Adrenal gland (tissue), 12 donors: ENCODE measurements around the gene STK24. TPM values are rescaled to one million over a fixed set of nuclear protein-coding genes. Genes with fewer than 3 reads are reported as not detected.

Experiments used
- DNase-seq, 7 donors: peaks; one replicate each; pipeline ENCODE4 v3.0.0-alpha.2; 2019 to 2020
- H3K27ac ChIP-seq, 5 donors: fragments of 200-600 bp; sonication (generic) in 4 of 5; 1 replicate in 3 of 5; 2 replicates in 2 of 5; pipeline versions ENCODE4 v1.5.1 to v1.8.0; 2016 to 2020; ENCODE audit warnings: mild to moderate bottlenecking in 1 of 5
- H3K27me3 ChIP-seq: fragments of 200-600 bp; 2 replicates; pipeline ENCODE4 v1.8.0; 2021
- H3K36me3 ChIP-seq, 2 donors: fragments of 200-600 bp; replicated peaks in 1 of 2; 1 replicate in 1 of 2; 2 replicates in 1 of 2; pipeline versions ENCODE4 v1.5.1 to v1.8.0; 2018 to 2022
- H3K4me1 ChIP-seq, 2 donors: fragments of 200-600 bp; replicated peaks in 1 of 2; 1 replicate in 1 of 2; 2 replicates in 1 of 2; pipeline versions ENCODE4 v1.5.1 to v1.8.0; 2018 to 2021
- H3K4me3 ChIP-seq, 4 donors: fragments of 200-600 bp; sonication (generic) in 3 of 4; one replicate each; pipeline ENCODE4 v1.5.1; 2016 to 2018
- H3K9me3 ChIP-seq, 3 donors: fragments of 200-600 bp; sonication (generic) in 1 of 3; replicated peaks in 1 of 3; 1 replicate in 2 of 3; 2 replicates in 1 of 3; pipeline versions ENCODE4 v1.5.1 to v1.8.0; 2016 to 2021
- POLR2A ChIP-seq, 2 donors: fragments of 450-650 bp; IDR thresholded peaks; one replicate each; pipeline ENCODE4 v1.6.1; 2017; ENCODE audit warnings: antibody characterized with exemption in 2 of 2, mild to moderate bottlenecking in 2 of 2, moderate library complexity in 1 of 2
- WGBS, 4 donors: extraction: QIAGEN DNeasy Blood & Tissue Kit in 2 of 4; methylation state at CpG; one replicate each; pipeline versions ENCODE4 v1.1.5 to v1.1.7; 2013 to 2017; 5-methylcytosine and 5-hydroxymethylcytosine counted together
- intact Hi-C, 2 donors: fragments of 100-400 bp; cut with DNase I; formaldehyde crosslinking; loops; one replicate each; pipeline versions ENCODE4 v1.14.1 to v1.15.0; 2022 to 2023
- polyA plus RNA-seq, 3 donors: library from polyadenylated mRNA; stranded (reverse); fragments of 200-250 nt in 2 of 3; fragments of 350-450 nt in 1 of 3; fragmentation: Illumina TruSeq in 1 of 3; extraction: RNeasy Lipid Tissue Mini Kit (QIAGEN cat#74804) in 1 of 3; gene quantifications; one replicate each; pipeline ENCODE4 v1.2.3, GENCODE V29; 2013 to 2014
- total RNA-seq, 9 donors: library from RNA; depleted of rRNA in 4 of 9; stranded (reverse); fragments of >200 nt in 4 of 9; fragments of 120-200 nt in 1 of 9; fragmentation: NEBNext Ultra II Directional in 1 of 9; extraction: Animal tissue kit (Norgen Biotek cat#: 25700) in 1 of 9; gene quantifications; one replicate each; pipeline versions ENCODE4 v1.1.0 to v1.2.4, GENCODE V29; 2013 to 2023
- TF ChIP-seq, protein P1 (sequence below), 6 experiments: fragments of 450-650 bp in 4 of 6; fragments of 200-600 bp in 2 of 6; sonication (generic) in 1 of 6; IDR thresholded peaks; 1 replicate in 5 of 6; 2 replicates in 1 of 6; pipeline versions ENCODE4 v1.5.1 to v1.8.0; 2016 to 2021; ENCODE audit warnings: antibody characterized with exemption in 6 of 6, mild to moderate bottlenecking in 2 of 6, moderate library complexity in 1 of 6
- donor health status: healthy with polysubstance abuse.
- donor health status: Bipolar disorder and iron deficiency.
- donor health status: DM: yes; HTN: yes; CAD: no.
- donor health status: DM: no; HTN: no; CAD: no.
- donor health status: DM: no; HTN: no; CAD: no.
- donor health status: DM: yes; HTN: yes; CAD: no.

STK24 gene
- total and polyA plus RNA-seq, 12 donors, result 17.7 to 72.2 (median 56.0) TPM

DNA sequence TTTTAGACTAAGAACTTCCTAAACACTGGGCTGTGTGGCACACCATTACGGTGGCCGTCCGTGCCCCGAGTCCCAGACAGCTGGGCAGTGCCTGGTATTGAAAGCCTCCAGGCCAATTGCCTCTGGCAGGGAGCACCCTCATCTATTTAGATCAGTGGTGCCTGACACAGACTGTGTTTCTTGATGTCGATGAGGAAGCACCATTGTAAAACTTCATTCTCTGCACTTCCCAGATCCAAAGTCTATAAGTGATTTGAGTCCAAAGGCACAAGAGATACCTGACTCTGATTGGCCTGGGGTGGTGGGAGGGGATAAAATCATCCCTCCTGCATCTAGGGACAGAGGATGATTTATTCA, 8.5 kb upstream of the STK24 start:
- Histone ChIP-seq H3K27ac (no peak overlapping the region), H3K36me3 (no peaks in the 10 kb centered on the region), H3K9me3 (no peaks in the 10 kb centered on the region), H3K27me3 (no peaks in the 10 kb centered on the region), H3K4me1 (peaks cover 0 to 4% of the 10 kb centered on the region in 2 donors), H3K4me3 (no peak overlapping the region)
- TF ChIP-seq, protein P1, sequence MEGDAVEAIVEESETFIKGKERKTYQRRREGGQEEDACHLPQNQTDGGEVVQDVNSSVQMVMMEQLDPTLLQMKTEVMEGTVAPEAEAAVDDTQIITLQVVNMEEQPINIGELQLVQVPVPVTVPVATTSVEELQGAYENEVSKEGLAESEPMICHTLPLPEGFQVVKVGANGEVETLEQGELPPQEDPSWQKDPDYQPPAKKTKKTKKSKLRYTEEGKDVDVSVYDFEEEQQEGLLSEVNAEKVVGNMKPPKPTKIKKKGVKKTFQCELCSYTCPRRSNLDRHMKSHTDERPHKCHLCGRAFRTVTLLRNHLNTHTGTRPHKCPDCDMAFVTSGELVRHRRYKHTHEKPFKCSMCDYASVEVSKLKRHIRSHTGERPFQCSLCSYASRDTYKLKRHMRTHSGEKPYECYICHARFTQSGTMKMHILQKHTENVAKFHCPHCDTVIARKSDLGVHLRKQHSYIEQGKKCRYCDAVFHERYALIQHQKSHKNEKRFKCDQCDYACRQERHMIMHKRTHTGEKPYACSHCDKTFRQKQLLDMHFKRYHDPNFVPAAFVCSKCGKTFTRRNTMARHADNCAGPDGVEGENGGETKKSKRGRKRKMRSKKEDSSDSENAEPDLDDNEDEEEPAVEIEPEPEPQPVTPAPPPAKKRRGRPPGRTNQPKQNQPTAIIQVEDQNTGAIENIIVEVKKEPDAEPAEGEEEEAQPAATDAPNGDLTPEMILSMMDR (IDR thresholded peaks at IDR 0.05), result no peak
- no peak for TF ChIP-seq POLR2A (IDR thresholded peaks at IDR 0.05)
- 67 to 92% (median 88%) methylated on average over 1 to 5 of the region's 5 CpGs for WGBS, 4 donors
- no peak for DNase-seq
- intact Hi-C loops, result loop anchor here in 1 of 2 donors (10.0 kb wide), 1 partner anchor 131 kb away; no protein-coding TSS in a partner anchor

DNA sequence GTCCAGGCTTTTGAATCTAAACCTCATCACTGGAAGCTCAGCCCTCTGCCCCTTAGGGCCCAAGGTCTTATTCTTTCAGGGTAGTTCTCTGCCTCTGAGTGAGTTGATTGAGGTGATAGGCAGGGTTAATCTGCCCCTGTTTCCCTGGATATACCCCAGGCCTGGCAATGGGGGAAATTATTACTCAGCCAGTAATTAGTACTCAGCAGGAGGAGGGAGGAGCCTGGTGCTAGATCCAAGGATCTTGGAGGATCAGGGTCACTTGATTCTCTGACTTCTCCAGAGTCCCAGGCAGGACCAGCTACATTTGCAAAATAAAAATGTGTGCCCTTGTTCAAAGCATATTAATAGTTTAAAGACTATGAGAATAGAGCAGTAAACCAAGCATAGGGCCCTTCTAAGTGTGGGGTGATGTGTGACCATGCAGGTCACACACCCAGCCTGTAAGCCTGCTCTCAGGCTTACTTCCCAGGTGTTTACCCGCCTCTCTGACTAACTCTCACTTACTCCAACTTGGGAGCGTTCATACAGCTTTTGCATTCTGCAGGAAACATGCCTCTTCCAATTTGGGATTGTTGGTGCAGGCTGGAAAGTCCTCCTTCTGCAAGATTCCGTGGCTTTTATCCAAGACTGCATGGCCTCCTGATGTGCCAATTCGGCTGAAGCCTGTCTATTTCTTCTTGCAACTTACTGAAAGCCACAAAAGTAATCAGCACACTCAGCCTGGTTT, 7.9 kb upstream of the STK24 start:
- Histone ChIP-seq H3K27ac (peak overlapping the region in 1 of 5 donors; percentile 3), H3K36me3 (no peaks in the 10 kb centered on the region), H3K9me3 (no peaks in the 10 kb centered on the region), H3K4me1 (peaks cover 0 to 4% of the 10 kb centered on the region in 2 donors), H3K27me3 (no peaks in the 10 kb centered on the region), H3K4me3 (no peak overlapping the region)
- WGBS, 4 donors, result 51 to 67% (median 57%) methylated on average over 4 of the region's 4 CpGs
- TF ChIP-seq, protein P1 (IDR thresholded peaks at IDR 0.05), result no peak
- TF ChIP-seq POLR2A (IDR thresholded peaks at IDR 0.05), result no peak
- peak in 1 of 7 donors; percentile 44 for DNase-seq
- intact Hi-C loops, result loop anchor here in 1 of 2 donors (10.0 kb wide), 1 partner anchor 130 kb away; no protein-coding TSS in a partner anchor

DNA sequence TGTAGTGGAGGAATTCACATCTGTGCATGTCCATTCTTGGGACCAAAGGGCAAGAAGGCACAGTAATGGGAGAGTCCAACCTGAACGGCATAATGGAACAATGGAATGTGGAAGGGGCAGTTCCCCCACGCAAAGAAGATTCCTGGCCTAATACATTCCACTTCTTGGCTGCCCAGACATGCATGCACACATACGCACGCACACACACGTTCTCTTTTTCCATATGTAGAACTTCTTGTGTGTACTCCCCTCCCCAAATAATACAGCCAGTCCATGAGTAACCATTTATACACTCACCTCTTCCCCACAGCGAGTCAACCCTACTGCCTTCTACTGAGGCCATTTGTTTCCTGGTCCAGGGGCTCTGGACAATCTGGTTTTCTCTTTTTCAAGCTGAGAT, 6.0 kb upstream of the STK24 start:
- 93 to 96% (median 95%) methylated on average over 6 of the region's 6 CpGs for WGBS, 4 donors
- Histone ChIP-seq H3K9me3 (no peaks in the 10 kb centered on the region), H3K4me3 (no peak overlapping the region), H3K4me1 (peaks cover 0 to 9% of the 10 kb centered on the region in 2 donors), H3K36me3 (no peaks in the 10 kb centered on the region), H3K27ac (no peak overlapping the region), H3K27me3 (no peaks in the 10 kb centered on the region)
- intact Hi-C loops, result loop anchor here in 1 of 2 donors (10.0 kb wide), 1 partner anchor 128 kb away; no protein-coding TSS in a partner anchor
- TF ChIP-seq, protein P1 (IDR thresholded peaks at IDR 0.05), result no peak
- no peak for TF ChIP-seq POLR2A (IDR thresholded peaks at IDR 0.05)
- no peak for DNase-seq

DNA sequence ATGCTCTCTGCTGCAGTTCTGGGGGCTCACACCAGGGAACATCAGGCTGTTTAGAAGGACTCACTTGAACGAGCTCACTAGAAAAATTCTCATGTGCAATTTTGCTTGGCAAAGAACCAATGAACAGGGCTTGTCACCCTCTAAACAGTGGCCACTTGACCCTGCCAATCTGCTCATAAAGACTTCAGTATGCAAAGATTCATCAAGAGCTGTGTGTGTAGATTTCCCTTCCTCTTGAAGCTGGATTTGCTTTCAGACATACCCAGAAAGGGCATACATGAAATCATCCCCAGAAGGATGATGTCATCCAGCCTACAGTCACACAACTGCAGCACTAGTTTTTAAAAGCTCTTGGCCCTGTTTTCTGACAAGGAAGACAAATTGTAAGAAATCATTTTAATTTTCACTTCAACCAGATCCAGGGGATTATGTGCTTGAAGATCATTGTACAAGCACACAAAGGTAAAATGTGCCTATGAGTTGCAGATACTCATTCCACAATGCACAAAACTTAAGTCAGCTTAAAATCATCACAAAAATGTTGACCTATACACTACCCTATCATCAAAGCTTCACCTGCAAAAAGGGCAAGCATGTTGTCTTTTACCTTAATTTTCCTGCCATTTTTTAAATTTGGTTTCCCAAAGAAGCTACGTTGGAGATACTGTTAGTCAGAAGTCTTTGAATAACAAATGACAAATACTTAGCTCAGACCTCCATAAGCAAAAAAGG, 5.2 kb upstream of the STK24 start:
- H3K36me3 ChIP-seq, result no peaks in the 10 kb centered on the region
- WGBS, 4 donors, result 40 to 62% (median 54%) methylated on average over 2 of the region's 2 CpGs
- TF ChIP-seq, protein P1 (IDR thresholded peaks at IDR 0.05), result no peak
- no peak for TF ChIP-seq POLR2A (IDR thresholded peaks at IDR 0.05)
- intact Hi-C loops, result loop anchor here in 1 of 2 donors (10.0 kb wide), 1 partner anchor 127 kb away; no protein-coding TSS in a partner anchor
- no peak overlapping the region for H3K4me3 ChIP-seq
- H3K4me1 ChIP-seq, result peaks cover 0 to 12% of the 10 kb centered on the region in 2 donors
- H3K27me3 ChIP-seq, result no peaks in the 10 kb centered on the region
- DNase-seq, result no peak
- H3K9me3 ChIP-seq, result no peaks in the 10 kb centered on the region
- H3K27ac ChIP-seq, result peak overlapping the region in 2 of 5 donors; percentile 3 to 12
